WERI-Rb-1 (cell line): ENCODE data around the gene CFAP99.

Experiments used
- DNase-seq: peaks from one replicate; pipeline ENCODE4 v3.0.0-alpha.2; 2020
- H3K27ac ChIP-seq: fragments of 250-450 bp; sonication (Bioruptor Pico); 2 replicates; pipeline ENCODE4 v1.5.1; 2020; ENCODE audit warnings: mild to moderate bottlenecking, moderate library complexity
- H3K27me3 ChIP-seq: fragments of 250-450 bp; sonication (Bioruptor Pico); 2 replicates; pipeline ENCODE4 v1.5.1; 2021; ENCODE audit warnings: mild to moderate bottlenecking, low read depth, moderate library complexity; ENCODE audit not compliant: insufficient read depth, severe bottlenecking
- H3K36me3 ChIP-seq: fragments of 250-450 bp; sonication (Bioruptor Pico); 2 replicates; pipeline ENCODE4 v1.5.1; 2020; ENCODE audit warnings: mild to moderate bottlenecking, moderate library complexity
- H3K4me3 ChIP-seq: 2 replicates; pipeline ENCODE4 v1.5.1; 2011; ENCODE audit warnings: low read depth, mild to moderate bottlenecking, control low read depth, low read length
- H3K9me3 ChIP-seq: fragments of 250-450 bp; sonication (Bioruptor Pico); 2 replicates; pipeline ENCODE4 v1.5.1; 2021; ENCODE audit warnings: mild to moderate bottlenecking, moderate library complexity; ENCODE audit not compliant: severe bottlenecking
- CTCF ChIP-seq: IDR thresholded peaks from 2 replicates; pipeline ENCODE4 v1.5.1; 2011; ENCODE audit warnings: low read depth, mild to moderate bottlenecking, control low read depth, inconsistent platforms, low read length

CFAP99 gene

DNA sequence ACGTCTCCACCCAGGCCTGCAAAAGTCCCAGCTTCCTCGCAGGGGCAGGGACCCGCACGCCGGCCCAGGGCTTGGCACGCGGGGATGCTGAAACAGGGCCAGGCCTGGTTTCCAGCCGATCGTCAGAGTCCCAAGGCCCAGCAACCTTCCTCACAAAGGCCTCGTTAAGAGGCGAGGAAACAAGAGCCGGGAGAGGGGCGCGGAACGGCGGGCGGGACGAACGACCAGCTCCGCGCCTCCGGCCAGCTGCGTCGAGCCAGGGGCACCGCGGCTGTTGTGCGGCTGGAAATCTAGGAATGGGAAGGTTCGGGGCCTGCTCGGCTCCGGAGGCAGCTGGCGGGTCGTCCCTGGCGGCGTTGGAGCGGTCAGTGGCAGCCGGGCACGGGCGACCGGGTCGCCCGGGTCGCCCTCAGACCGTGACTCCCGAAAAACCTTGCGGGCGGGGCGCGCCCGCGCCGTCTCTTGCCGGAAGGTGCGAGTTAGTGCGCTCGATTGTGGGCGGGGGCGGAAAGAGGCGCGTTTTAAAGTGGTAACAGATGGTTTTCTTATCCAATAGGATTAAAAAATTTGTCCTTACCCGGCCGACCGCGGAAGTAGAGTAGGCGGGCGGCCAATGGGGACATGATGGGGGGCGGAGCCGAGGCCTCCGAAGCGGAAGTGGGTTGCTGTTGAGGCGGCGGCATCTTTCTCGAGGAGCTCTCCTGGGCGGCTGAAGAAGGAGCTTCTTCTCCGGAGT is 49.9 kb downstream of the CFAP99 start, which contains the start of gene RNF4:
Gene RNF4, plus strand, starts transcription at position 651 of the 736 bp plus-strand sequence. CDS start 21,388 bp downstream, outside the sequence.
- peak within 1 kb of the TSS; percentile 94 for H3K27ac ChIP-seq
- no peaks in the 10 kb centered on the region for H3K27me3 ChIP-seq
- H3K4me3 ChIP-seq = peak within 1 kb of the TSS; percentile 86
- peak; percentile 97 for DNase-seq
- peaks cover 4% of the 10 kb centered on the region for H3K9me3 ChIP-seq
- TF ChIP-seq CTCF = no peak
- H3K36me3 ChIP-seq = peaks cover 45% of the 10 kb centered on the region

- H3K36me3 ChIP-seq = peaks cover 53% of the 10 kb centered on the region
- H3K9me3 ChIP-seq = peaks cover 4% of the 10 kb centered on the region
- TF ChIP-seq CTCF = no peak
- H3K27ac ChIP-seq = peak overlapping the region; percentile 94
- H3K27me3 ChIP-seq = no peaks in the 10 kb centered on the region
- DNase-seq = peak; percentile 53
- H3K4me3 ChIP-seq = peak overlapping the region; percentile 86
Measured at GRCh38 chr4:2469192-2469984, 50.6 kb downstream of the CFAP99 start.

GRCh38 chr4:2470791-2471190 is 52.0 kb downstream of the CFAP99 start:
- peaks cover 65% of the 10 kb centered on the region for H3K36me3 ChIP-seq
- TF ChIP-seq CTCF = no peak
- no peak for DNase-seq
- H3K27me3 ChIP-seq = no peaks in the 10 kb centered on the region
- no peak overlapping the region for H3K27ac ChIP-seq
- peak overlapping the region; percentile 86; the same call in 1 of the 2 replicates for H3K4me3 ChIP-seq
- H3K9me3 ChIP-seq = peaks cover 4% of the 10 kb centered on the region

GRCh38 chr4:2472187-2472586 is 53.4 kb downstream of the CFAP99 start:
- no peak for DNase-seq
- Histone ChIP-seq H3K4me3 (no peak overlapping the region), H3K27me3 (no peaks in the 10 kb centered on the region), H3K36me3 (peaks cover 79% of the 10 kb centered on the region), H3K27ac (no peak overlapping the region; the same call in 1 of the 2 replicates), H3K9me3 (peaks cover 4% of the 10 kb centered on the region)
- no peak for TF ChIP-seq CTCF

DNA sequence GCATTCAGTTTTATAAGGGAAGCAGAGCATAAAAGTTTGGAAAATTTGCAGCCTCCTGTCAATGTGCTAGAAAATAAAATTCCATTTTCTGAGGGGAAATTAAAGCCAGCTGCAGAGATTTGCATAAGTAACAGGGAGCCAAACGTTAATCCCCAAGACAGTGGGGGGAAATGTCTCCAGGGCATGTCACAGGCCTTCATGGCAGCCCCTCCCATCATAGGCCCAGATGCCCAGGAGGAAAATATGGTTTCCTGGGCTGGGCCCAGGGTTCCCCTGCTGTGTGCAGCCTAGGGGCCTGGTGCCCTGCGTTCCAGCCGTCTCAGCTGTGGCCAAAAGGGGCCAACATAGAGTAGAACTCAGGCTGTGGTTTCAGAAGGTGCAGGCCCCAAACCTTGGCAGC is 59.5 kb downstream of the CFAP99 start:
- Histone ChIP-seq H3K36me3 (peaks cover 65% of the 10 kb centered on the region), H3K27me3 (no peaks in the 10 kb centered on the region), H3K4me3 (no peak overlapping the region), H3K27ac (no peak overlapping the region), H3K9me3 (no peaks in the 10 kb centered on the region)
- no peak for DNase-seq
- TF ChIP-seq CTCF = no peak
